Activated effector memory CD4-positive, alpha-beta T cell treated with Interleukin-2 at 50 U/mL for 16 hours (primary cell): ENCODE results near the gene UBXN2A.

Experiments used
- DNase-seq: peaks from one replicate; pipeline ENCODE4 v3.0.0-alpha.2; 2020

Gene UBXN2A

GRCh38 chr2:24046930-24047702, 106.9 kb downstream of the UBXN2A start, which contains the start of gene WDCP:
Gene WDCP (minus strand): TSS chr2:24047391. CDS start chr2:24039494, 7,897 bp downstream.
- peak; percentile 85 for DNase-seq

GRCh38 chr2:24047703-24048033, 107.4 kb downstream of the UBXN2A start:
- DNase-seq: no peak

GRCh38 chr2:24048769-24049484, 108.7 kb downstream of the UBXN2A start:
- no peak for DNase-seq

- peak; percentile 30 for DNase-seq
These were observed 109.3 kb downstream of the UBXN2A start, which contains the start of gene FKBP1B for GRCh38 chr2:24049485-24050021. Gene FKBP1B (plus strand): TSS chr2:24049741. CDS start chr2:24049850, 109 bp downstream.

GRCh38 chr2:24050041-24050979, 110.0 kb downstream of the UBXN2A start:
- no peak for DNase-seq

- DNase-seq: no peak
These were observed 111.6 kb downstream of the UBXN2A start for GRCh38 chr2:24051833-24052232.

GRCh38 chr2:24052951-24053350, 112.7 kb downstream of the UBXN2A start:
- DNase-seq: no peak
